ENCODE data around the gene TMC7. TPM values are rescaled to one million over a fixed set of nuclear protein-coding genes. Genes with fewer than 3 reads are reported as not detected.

TMC7 gene
- total RNA-seq, 1 donor from 2014 or later = 10.0 TPM

GRCh38 chr16:19073344-19073743 is 89.6 kb downstream of the TMC7 start:
- H3K27ac ChIP-seq = no peak overlapping the region
- H3K9me3 ChIP-seq = no peaks in the 10 kb centered on the region
- DNase-seq (ENCODE audit: low spot score in 2 of 2) = no peak
- H3K4me3 ChIP-seq = no peak overlapping the region
- peaks cover 18 to 53% of the 10 kb centered on the region in 2 donors for H3K36me3 ChIP-seq
- TF ChIP-seq CTCF (IDR thresholded peaks at IDR 0.05) = no peak
- intact Hi-C loops (cut with DNase I) = no loop called here
- no peaks in the 10 kb centered on the region for H3K27me3 ChIP-seq
- peaks cover 0 to 8% of the 10 kb centered on the region in 2 donors for H3K4me1 ChIP-seq

- no peak overlapping the region for H3K27ac ChIP-seq
- no peak overlapping the region for H3K4me3 ChIP-seq
- peak in 1 of 2 donors; percentile 3 for DNase-seq (ENCODE audit: low spot score in 2 of 2)
- no peaks in the 10 kb centered on the region for H3K27me3 ChIP-seq
- peaks cover 0 to 3% of the 10 kb centered on the region in 2 donors for H3K4me1 ChIP-seq
- no peaks in the 10 kb centered on the region for H3K9me3 ChIP-seq
- H3K36me3 ChIP-seq = peaks cover 23 to 58% of the 10 kb centered on the region in 2 donors
- intact Hi-C loops (cut with DNase I) = no loop called here
- TF ChIP-seq CTCF (IDR thresholded peaks at IDR 0.05) = no peak
Measured at GRCh38 chr16:19073863-19074262, 90.1 kb downstream of the TMC7 start.

DNA sequence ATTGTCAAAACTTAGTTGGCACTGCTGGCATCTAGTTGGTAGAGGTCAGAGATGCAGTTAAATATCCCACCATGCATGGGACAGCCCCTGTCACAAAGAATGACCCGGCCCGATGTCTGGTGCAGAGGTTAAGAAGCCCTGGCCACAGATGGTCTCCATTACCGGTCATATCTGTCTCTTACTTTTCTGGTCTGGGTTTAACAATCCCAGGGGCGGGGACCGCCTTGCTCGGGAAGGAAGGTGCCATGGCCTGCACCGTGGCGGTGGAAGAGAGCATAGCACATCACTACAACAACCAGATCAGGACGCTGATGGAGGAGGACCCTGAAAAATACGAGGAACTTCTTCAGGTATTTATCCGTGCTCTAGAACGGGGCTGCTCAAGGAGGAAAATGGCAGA is 91.8 kb downstream of the TMC7 start:
- Histone ChIP-seq H3K9me3 (no peaks in the 10 kb centered on the region), H3K4me1 (no peaks in the 10 kb centered on the region), H3K27ac (no peak overlapping the region), H3K27me3 (no peaks in the 10 kb centered on the region), H3K36me3 (peaks cover 26 to 61% of the 10 kb centered on the region in 2 donors), H3K4me3 (no peak overlapping the region)
- intact Hi-C loops (cut with DNase I) = no loop called here
- TF ChIP-seq CTCF (IDR thresholded peaks at IDR 0.05) = no peak
- peak in 1 of 2 donors; percentile 48 for DNase-seq (ENCODE audit: low spot score in 2 of 2)

DNA sequence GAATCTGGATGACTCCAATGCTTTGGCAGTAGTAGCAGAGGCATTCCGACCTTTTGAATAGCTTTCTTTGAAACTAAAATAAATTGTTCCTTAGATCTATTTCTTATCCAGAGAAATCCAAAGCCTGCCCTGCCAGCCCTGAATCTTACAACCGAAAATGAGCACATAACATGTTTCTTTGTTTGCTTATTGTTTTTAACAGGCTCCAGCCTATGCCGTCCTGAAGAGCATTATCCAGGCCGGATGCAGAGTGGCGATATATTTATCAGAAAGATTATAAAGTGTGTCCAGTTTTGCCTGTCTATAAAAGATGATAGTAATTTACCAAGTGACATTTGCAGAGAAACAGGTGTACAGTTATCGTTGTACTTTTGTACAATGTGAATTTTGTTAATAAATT is 94.1 kb downstream of the TMC7 start:
- Histone ChIP-seq H3K36me3 (peaks cover 21 to 52% of the 10 kb centered on the region in 2 donors), H3K27ac (no peak overlapping the region), H3K9me3 (no peaks in the 10 kb centered on the region), H3K4me1 (no peaks in the 10 kb centered on the region), H3K4me3 (no peak overlapping the region), H3K27me3 (no peaks in the 10 kb centered on the region)
- no peak for TF ChIP-seq CTCF (IDR thresholded peaks at IDR 0.05)
- intact Hi-C loops (cut with DNase I) = no loop called here
- DNase-seq (ENCODE audit: low spot score in 2 of 2) = no peak

- DNase-seq (ENCODE audit: low spot score in 2 of 2) = no peak
- Histone ChIP-seq H3K27me3 (no peaks in the 10 kb centered on the region), H3K9me3 (no peaks in the 10 kb centered on the region), H3K27ac (no peak overlapping the region), H3K4me1 (peaks cover 0 to 2% of the 10 kb centered on the region in 2 donors), H3K36me3 (peaks cover 5% of the 10 kb centered on the region in 2 donors), H3K4me3 (no peak overlapping the region)
- no peak for TF ChIP-seq CTCF (IDR thresholded peaks at IDR 0.05)
- intact Hi-C loops (cut with DNase I) = no loop called here
Measured at GRCh38 chr16:19083670-19084069, 99.9 kb downstream of the TMC7 start.

- intact Hi-C loops (cut with DNase I) = no loop called here
- Histone ChIP-seq H3K27ac (no peak overlapping the region), H3K36me3 (peaks cover under 1% of the 10 kb centered on the region in 2 donors), H3K4me3 (no peak overlapping the region), H3K27me3 (no peaks in the 10 kb centered on the region), H3K9me3 (no peaks in the 10 kb centered on the region), H3K4me1 (peaks cover 0 to 2% of the 10 kb centered on the region in 2 donors)
- DNase-seq (ENCODE audit: low spot score in 2 of 2) = no peak
- no peak for TF ChIP-seq CTCF (IDR thresholded peaks at IDR 0.05)
Measured at GRCh38 chr16:19084139-19084538, 100.4 kb downstream of the TMC7 start.

Measured in ascending aorta (tissue), 2 donors.